Gastroesophageal sphincter (tissue), 3 donors: ENCODE results near the gene CDH23.

Experiments used
- POLR2A ChIP-seq, 2 donors: fragments of 450-650 bp; IDR thresholded peaks; one replicate each; pipeline ENCODE4 v1.6.1; 2017; ENCODE audit warnings: antibody characterized with exemption in 2 of 2, mild to moderate bottlenecking in 2 of 2, moderate library complexity in 1 of 2
- TF ChIP-seq, protein P1 (sequence below), 4 experiments: fragments of 200-600 bp in 2 of 4; fragments of 450-650 bp in 2 of 4; sonication (generic) in 1 of 4; IDR thresholded peaks; one replicate each; pipeline ENCODE4 v1.5.1; 2017 to 2019; ENCODE audit warnings: antibody characterized with exemption in 4 of 4, mild to moderate bottlenecking in 2 of 4, moderate library complexity in 2 of 4

DNA sequence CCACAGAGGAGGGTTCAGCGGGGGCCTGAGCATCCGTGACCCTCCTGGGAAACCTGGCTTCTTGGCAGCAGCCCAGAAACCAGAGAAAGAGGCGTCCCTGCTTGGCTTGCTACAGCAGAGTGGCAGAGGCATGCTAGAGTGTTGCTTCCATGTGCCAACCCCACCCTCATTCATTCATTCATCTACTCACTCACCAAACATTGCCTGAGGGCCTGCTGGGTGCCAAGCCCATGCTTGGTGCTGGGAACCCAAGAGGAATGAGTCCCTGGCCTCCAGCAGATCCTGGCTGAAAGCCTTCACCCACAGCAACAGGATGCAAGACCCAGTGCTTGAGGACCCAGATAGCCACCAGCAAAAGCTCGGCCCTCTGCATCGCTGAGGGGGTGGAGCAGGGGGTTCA is 129.0 kb downstream of the CDH23 start:
- TF ChIP-seq POLR2A (IDR thresholded peaks at IDR 0.05), result no peak
- TF ChIP-seq, protein P1, sequence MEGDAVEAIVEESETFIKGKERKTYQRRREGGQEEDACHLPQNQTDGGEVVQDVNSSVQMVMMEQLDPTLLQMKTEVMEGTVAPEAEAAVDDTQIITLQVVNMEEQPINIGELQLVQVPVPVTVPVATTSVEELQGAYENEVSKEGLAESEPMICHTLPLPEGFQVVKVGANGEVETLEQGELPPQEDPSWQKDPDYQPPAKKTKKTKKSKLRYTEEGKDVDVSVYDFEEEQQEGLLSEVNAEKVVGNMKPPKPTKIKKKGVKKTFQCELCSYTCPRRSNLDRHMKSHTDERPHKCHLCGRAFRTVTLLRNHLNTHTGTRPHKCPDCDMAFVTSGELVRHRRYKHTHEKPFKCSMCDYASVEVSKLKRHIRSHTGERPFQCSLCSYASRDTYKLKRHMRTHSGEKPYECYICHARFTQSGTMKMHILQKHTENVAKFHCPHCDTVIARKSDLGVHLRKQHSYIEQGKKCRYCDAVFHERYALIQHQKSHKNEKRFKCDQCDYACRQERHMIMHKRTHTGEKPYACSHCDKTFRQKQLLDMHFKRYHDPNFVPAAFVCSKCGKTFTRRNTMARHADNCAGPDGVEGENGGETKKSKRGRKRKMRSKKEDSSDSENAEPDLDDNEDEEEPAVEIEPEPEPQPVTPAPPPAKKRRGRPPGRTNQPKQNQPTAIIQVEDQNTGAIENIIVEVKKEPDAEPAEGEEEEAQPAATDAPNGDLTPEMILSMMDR (IDR thresholded peaks at IDR 0.05), result no peak
